Colonic mucosa (tissue), 4 donors: ENCODE results near the gene PRLR. TPM values are rescaled to one million over a fixed set of nuclear protein-coding genes. Genes with fewer than 3 reads are reported as not detected.
A peak's percentile ranks its signal among the peaks of the same experiment; 100 is the strongest.
"Not testable (repeated sequence)": the region's sequence is repeated elsewhere in the genome, so short reads cannot be mapped to it uniquely, and the experiment has no call there.

Experiments
- DNase-seq: peaks from one replicate; pipeline ENCODE4 v3.0.0-alpha.2; 2020
- H3K27ac ChIP-seq: fragments of 200-600 bp; one replicate; pipeline ENCODE4 v1.8.0; 2021
- H3K27me3 ChIP-seq: fragments of 200-600 bp; one replicate; pipeline ENCODE4 v1.8.0; 2021
- H3K36me3 ChIP-seq: fragments of 200-600 bp; one replicate; pipeline ENCODE4 v1.8.0; 2021
- H3K4me1 ChIP-seq: fragments of 200-600 bp; one replicate; pipeline ENCODE4 v1.8.0; 2021; ENCODE audit warnings: mild to moderate bottlenecking
- H3K4me3 ChIP-seq: fragments of 200-600 bp; one replicate; pipeline ENCODE4 v1.8.0; 2021
- H3K9ac ChIP-seq, 2 donors: one replicate each; pipeline ENCODE4 v1.7.0; 2013; ENCODE audit warnings: control low read depth in 2 of 2, low read depth in 2 of 2, low read length in 2 of 2
- H3K9me3 ChIP-seq: fragments of 200-600 bp; one replicate; pipeline ENCODE4 v1.8.0; 2021
- CTCF ChIP-seq: fragments of 200-600 bp; IDR thresholded peaks from one replicate; pipeline ENCODE4 v1.8.0; 2022; ENCODE audit warnings: antibody characterized with exemption, mild to moderate bottlenecking
- intact Hi-C: fragments of 100-400 bp; cut with DNase I; formaldehyde crosslinking; loops from one replicate; pipeline ENCODE4 v1.14.1; 2022
- total RNA-seq, 2 donors: library from RNA; stranded (reverse); fragmentation: NEBNext Ultra II Directional in 1 of 2; extraction: Animal tissue kit (Norgen Biotek cat#: 25700) in 1 of 2; gene quantifications; one replicate each; pipeline ENCODE4 v1.2.1, GENCODE V29; 2021
- donor health status: healthy.
- donor health status: DM: no; HTN: no; CAD: no.
- donor health status: DM: no; HTN: no; CAD: no.

The PRLR gene
- total RNA-seq, 2 donors from 2014 or later: 23.7 to 38.6 TPM

GRCh38 chr5:35197351-35197750 is 32.9 kb downstream of the PRLR start:
- Histone ChIP-seq H3K27ac (no peak overlapping the region), H3K4me3 (no peak overlapping the region)
- intact Hi-C loops: no loop called here

DNA sequence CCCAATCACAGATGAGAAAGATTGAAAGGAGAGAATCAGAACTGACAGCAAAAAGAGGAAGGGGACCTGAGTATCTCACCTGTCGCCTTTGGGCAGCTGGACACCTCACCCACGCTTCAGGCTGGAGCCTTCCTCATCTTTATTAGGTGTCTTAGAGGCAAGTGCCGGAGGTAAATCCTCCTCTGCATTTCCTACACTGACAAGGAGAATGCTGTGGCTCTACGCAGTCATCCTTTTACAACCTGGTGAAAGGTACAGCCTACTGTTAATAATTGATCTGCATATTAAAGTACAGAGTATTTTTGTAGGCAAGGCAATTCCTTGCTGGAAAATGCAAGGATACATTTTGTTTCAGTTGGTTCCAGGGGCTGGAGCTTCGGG is 34.8 kb downstream of the PRLR start:
- Histone ChIP-seq H3K27me3 (no peaks in the 10 kb centered on the region), H3K4me3 (no peak overlapping the region), H3K27ac (no peak overlapping the region), H3K36me3 (no peaks in the 10 kb centered on the region), H3K9me3 (no peaks in the 10 kb centered on the region), H3K9ac (no peak overlapping the region), H3K4me1 (peaks cover 5% of the 10 kb centered on the region)
- intact Hi-C loops: no loop called here
- no peak for DNase-seq
- no peak for TF ChIP-seq CTCF

More at GRCh38 chr5:35197351-35197750, 32.9 kb downstream of the PRLR start:
- no peak for TF ChIP-seq CTCF
- Histone ChIP-seq H3K27me3 (no peaks in the 10 kb centered on the region), H3K36me3 (no peaks in the 10 kb centered on the region), H3K9ac (no peak overlapping the region), H3K9me3 (no peaks in the 10 kb centered on the region), H3K4me1 (peaks cover 5% of the 10 kb centered on the region)
- no peak for DNase-seq

GRCh38 chr5:35194635-35195471 is 35.4 kb downstream of the PRLR start:
- Histone ChIP-seq H3K27me3 (no peaks in the 10 kb centered on the region), H3K4me3 (no peak overlapping the region), H3K36me3 (no peaks in the 10 kb centered on the region), H3K9me3 (no peaks in the 10 kb centered on the region), H3K9ac (no peak overlapping the region), H3K4me1 (peaks cover 5% of the 10 kb centered on the region), H3K27ac (no peak overlapping the region)
- peak; percentile 65 for DNase-seq
- intact Hi-C loops: no loop called here
- no peak for TF ChIP-seq CTCF

DNA sequence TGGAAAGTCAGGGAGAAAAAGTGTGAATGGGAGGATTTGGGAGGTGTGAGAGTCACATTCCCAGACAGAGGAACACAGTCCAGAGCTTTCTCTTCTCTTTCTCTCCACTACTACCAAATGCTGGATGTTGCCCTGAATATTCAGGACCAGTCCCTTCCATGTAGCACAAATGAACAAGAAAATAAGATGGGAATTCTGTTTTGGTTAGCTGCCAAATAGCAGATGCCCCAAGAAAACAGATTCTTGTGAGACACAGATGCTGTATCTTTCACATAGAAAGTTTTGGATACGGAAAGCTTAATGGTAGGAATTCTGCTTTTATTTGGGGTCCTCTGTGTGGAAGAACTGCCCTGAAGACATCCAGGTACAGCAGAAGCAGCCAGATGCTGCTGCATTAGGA is 37.8 kb downstream of the PRLR start:
- no peak for DNase-seq
- TF ChIP-seq CTCF: no peak
- Histone ChIP-seq H3K4me3 (no peak overlapping the region), H3K27me3 (no peaks in the 10 kb centered on the region), H3K9ac (no peak overlapping the region), H3K27ac (no peak overlapping the region), H3K36me3 (no peaks in the 10 kb centered on the region), H3K9me3 (no peaks in the 10 kb centered on the region), H3K4me1 (no peaks in the 10 kb centered on the region)
- intact Hi-C loops: no loop called here

DNA sequence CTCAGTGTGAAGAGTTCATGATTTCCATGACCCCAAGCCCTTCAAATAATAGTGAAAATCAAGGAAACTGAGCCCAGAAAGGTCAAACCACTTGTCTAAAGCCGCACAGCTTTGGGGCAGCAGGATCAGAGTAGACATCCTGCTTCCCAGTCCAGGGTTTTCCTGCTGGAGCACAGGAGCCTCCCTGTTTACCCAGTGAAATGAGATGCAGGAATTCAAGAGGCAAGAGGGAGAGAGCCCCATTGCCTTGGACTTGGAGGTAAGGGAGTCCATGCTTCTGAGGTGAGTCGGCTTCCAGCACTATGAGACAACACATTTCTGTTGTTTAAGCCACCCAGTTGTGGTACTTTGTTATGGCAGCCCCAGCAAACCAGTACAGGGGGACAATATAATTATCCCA is 40.5 kb downstream of the PRLR start:
- H3K27me3 ChIP-seq, H3K36me3 ChIP-seq, H3K9ac ChIP-seq, H3K9me3 ChIP-seq, H3K4me1 ChIP-seq, intact Hi-C loops, DNase-seq, H3K27ac ChIP-seq, H3K4me3 ChIP-seq: not testable (repeated sequence)

GRCh38 chr5:35188031-35188457 is 42.2 kb downstream of the PRLR start:
- Histone ChIP-seq H3K4me1 (no peaks in the 10 kb centered on the region), H3K27ac (peak overlapping the region; percentile 33), H3K9me3 (no peaks in the 10 kb centered on the region), H3K9ac (peak overlapping the region in 1 of 2 donors; percentile 46), H3K27me3 (no peaks in the 10 kb centered on the region), H3K4me3 (no peak overlapping the region), H3K36me3 (no peaks in the 10 kb centered on the region)
- TF ChIP-seq CTCF: no peak
- peak; percentile 60 for DNase-seq
- intact Hi-C loops: no loop called here

GRCh38 chr5:35187621-35188020 is 42.7 kb downstream of the PRLR start:
- intact Hi-C loops, H3K4me1 ChIP-seq, DNase-seq, H3K9me3 ChIP-seq, H3K4me3 ChIP-seq, H3K27me3 ChIP-seq, H3K36me3 ChIP-seq: not testable (repeated sequence)
- Histone ChIP-seq H3K9ac (peak overlapping the region in 1 of 2 donors; percentile 46), H3K27ac (peak overlapping the region; percentile 33)
